ENCODE data around the gene MIA2. TPM values are rescaled to one million over a fixed set of nuclear protein-coding genes. Genes with fewer than 3 reads are reported as not detected.

The MIA2 gene
- total RNA-seq, 2 donors from 2014 or later, result 43.6 to 46.8 TPM

GRCh38 chr14:39434401-39434800, 200.7 kb downstream of the MIA2 start:
- Histone ChIP-seq H3K36me3 (replicated peaks in 1 of 2; ENCODE audit: insufficient read depth in 1 of 2, low read depth in 2 of 2) (no peaks in the 10 kb centered on the region), H3K27ac (no peak overlapping the region), H3K4me1 (peaks cover 15% of the 10 kb centered on the region), H3K9me3 (no peaks in the 10 kb centered on the region), H3K27me3 (no peaks in the 10 kb centered on the region), H3K4me3 (no peak overlapping the region)
- no peak for ATAC-seq
- TF ChIP-seq CTCF (IDR thresholded peaks at IDR 0.05) (no peak), POLR2A (IDR thresholded peaks at IDR 0.05) (no peak)
- intact Hi-C loops (cut with DNase I), result no loop called here
- WGBS, 2 donors, result 59% methylated on average over 2 of the region's 2 CpGs
- no peak for DNase-seq

GRCh38 chr14:39435241-39435640, 201.5 kb downstream of the MIA2 start:
- DNase-seq (no peak), ATAC-seq (no peak)
- no peak overlapping the region for H3K27ac ChIP-seq
- no peak for TF ChIP-seq CTCF (IDR thresholded peaks at IDR 0.05)
- TF ChIP-seq POLR2A (IDR thresholded peaks at IDR 0.05), result no peak
- no peaks in the 10 kb centered on the region for H3K27me3 ChIP-seq
- no peaks in the 10 kb centered on the region for H3K36me3 ChIP-seq (replicated peaks in 1 of 2; ENCODE audit: insufficient read depth in 1 of 2, low read depth in 2 of 2)
- intact Hi-C loops (cut with DNase I), result no loop called here
- peaks cover 7% of the 10 kb centered on the region for H3K4me1 ChIP-seq
- H3K9me3 ChIP-seq, result no peaks in the 10 kb centered on the region
- no peak overlapping the region for H3K4me3 ChIP-seq
- 74 to 84% methylated on average over 6 of the region's 6 CpGs for WGBS, 2 donors

Other genes with a start within 250 kb of the MIA2 start
- 10 to 100 TPM; 33.2 to 62.3 TPM for gene SEC23A, start 130.7 kb upstream of the MIA2 start, total RNA-seq
- 10 to 100 TPM in 1 of 2 donors, 1 to 10 TPM in 1; 2.3 to 11.4 TPM for gene GEMIN2, start 119.6 kb upstream of the MIA2 start, total RNA-seq
- gene TRAPPC6B, start 63.6 kb upstream of the MIA2 start, total RNA-seq, result 10 to 100 TPM; 12.5 to 16.5 TPM
- gene PNN, start 58.7 kb upstream of the MIA2 start, total RNA-seq, result 10 to 100 TPM; 31.6 to 43.8 TPM
- 10 to 100 TPM; 11.9 to 13.2 TPM for gene FBXO33, start 198.5 kb downstream of the MIA2 start, total RNA-seq

All from body of pancreas (tissue), 4 donors.